Renal cortex interstitium (tissue), 11 donors: ENCODE results near the gene RHAG. TPM values are rescaled to one million over a fixed set of nuclear protein-coding genes. Genes with fewer than 3 reads are reported as not detected.

Experiments used
- DNase-seq, 11 donors: peaks; one replicate each; pipeline ENCODE4 v3.0.0-alpha.2; 2013; ENCODE audit warnings: low read depth in 9 of 11, low spot score in 4 of 11; ENCODE audit errors: extremely low read depth in 1 of 11
- polyA plus RNA-seq, 3 donors: library from polyadenylated mRNA; unstranded; fragments of 120-200 nt; gene quantifications; one replicate each; pipeline ENCODE4 v1.2.1, GENCODE V29; 2013; ENCODE audit not compliant: insufficient read length in 3 of 3

Gene RHAG
- polyA plus RNA-seq, 3 donors: 0.56 to 2.2 (median 0.88) TPM

DNA sequence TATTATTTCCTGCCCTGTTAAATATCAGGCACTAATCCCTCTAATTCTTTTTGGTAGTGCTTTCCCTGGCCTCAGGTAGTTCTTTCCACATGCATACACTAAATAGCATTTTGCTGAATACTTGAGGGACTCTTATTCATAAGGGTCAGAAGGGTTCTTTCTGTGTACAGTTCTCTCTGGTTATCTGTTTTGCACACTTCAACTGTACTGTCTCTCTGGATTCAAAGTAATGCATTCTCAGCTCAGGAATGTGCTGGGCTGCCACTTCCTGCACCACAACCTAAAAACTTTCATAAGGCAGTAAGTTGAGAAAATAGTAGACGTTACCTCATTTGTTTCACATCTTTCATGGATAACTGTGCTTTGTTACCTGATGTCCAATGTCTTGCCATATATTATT lies 54.1 kb downstream of the RHAG start:
- DNase-seq: no peak

DNA sequence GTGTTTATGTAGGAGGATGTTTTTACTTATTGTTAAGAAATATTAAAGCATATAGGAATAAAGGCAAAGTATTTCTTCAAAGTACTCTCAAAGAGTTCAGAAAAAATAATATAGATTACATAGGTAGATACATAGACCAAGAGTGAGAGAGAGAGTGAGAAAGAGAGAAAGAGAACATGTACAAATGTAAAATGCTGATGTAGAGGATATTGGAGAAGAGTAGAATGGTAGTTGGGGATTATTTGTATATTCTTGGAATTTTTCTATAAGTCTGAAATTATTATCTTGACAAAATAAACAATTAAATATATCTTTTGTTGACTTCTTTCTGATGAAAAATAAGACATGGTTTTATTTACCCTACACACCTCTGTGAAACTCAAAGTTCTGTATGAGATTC lies 57.0 kb downstream of the RHAG start:
- DNase-seq: no peak

DNA sequence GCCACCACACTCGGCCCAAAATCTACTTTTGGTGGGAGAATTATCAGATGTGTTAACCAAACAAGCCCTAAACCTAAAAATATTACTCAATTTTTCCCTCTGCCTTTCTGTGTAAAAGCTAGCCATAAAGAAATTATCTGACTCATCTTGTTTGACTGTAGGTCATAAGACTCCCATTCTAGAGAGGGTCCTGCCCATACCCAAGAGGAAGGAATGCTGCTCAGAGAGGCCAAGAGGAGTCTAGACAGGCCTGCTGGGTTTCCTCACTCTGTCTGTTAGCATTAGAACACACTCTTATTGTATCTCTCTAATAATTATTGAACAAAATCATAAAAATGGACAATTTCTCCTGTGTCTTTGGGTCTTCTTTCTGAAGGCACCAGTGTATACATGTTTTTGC lies 60.0 kb downstream of the RHAG start:
- no peak for DNase-seq

DNA sequence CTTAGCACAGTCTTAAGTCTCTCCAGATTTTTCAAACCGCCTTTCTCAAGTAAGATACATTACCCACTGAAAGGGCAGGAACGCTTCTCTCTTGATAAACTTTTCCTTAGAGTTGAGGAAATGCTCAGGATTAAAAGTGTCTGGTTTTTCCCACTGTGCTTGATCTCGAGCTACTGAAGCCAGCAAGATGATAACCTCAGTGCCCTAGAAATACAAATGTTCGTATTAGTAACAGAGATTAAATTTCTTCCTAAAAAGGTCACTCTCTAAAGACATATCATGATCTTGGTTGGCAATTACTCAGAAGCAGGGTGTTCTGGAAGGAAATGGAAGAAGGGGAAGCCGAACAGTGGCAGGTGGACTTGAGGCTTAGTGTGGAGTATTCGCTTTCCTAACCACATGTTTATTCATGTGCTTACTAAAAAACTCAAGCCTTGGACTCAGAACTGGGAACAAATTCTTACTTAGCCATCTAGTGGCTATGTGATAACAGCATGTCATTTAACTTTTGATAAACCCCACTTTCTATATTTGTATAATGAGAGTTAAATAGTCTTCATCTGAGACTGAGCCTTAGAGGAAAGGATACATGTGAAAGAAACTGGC lies 66.1 kb downstream of the RHAG start:
- no peak for DNase-seq

DNA sequence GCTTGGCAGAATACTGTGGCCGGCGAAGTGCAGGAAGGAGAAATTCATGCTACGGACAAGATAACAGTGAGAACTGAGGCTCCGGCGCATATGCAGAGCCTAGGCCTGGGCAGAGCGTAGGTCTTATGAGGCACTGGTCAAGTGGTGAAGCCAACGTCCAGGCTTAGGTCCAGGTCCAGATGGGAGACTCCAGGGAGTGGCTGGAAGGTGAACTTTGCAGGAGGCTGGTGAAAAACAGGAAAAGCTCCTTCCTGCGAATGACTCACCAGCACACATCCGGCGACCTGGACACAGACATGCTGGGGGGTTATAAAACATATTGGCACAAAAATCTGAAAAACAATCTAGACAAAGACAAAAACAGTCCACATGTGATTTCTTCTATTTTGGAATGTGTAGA lies 70.8 kb downstream of the RHAG start:
- no peak for DNase-seq

DNA sequence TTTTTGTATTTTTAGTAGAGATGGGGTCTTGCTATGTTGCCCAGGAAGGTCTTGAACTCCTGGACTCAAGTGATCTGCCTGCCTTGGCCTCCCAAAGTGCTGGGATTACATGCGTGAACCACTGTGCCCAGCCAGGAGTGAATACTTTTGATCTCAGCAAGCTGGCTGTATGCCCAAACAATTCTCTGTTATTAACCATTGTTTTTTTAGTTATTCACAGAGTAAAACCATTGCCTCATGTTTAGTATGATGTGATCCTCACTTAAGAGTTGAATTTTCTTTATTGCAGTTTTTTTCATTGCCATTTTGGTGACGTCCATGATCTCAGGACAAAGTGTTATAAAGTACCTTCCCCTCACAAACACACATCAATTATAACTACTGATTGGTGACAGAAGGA lies 71.4 kb downstream of the RHAG start:
- DNase-seq: no peak

DNA sequence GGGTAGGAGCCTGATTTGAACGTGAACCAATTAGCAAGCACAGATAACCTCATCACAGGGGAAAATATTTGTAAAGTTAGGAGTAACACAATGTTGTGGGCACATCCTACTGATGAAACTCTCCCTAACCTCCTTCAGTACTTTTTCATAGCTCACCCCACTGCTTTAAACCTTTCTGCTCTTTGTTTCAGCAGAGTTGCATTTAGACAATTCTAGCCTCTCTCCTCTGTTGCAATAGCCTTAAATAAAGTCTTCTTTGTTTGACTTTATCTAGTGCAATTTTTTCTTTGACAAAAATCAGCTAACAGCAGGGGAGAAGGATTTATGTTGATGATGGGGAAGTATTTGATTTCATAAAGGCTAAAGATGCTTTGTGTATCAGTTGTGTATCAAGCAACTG lies 72.1 kb downstream of the RHAG start:
- DNase-seq: no peak

DNA sequence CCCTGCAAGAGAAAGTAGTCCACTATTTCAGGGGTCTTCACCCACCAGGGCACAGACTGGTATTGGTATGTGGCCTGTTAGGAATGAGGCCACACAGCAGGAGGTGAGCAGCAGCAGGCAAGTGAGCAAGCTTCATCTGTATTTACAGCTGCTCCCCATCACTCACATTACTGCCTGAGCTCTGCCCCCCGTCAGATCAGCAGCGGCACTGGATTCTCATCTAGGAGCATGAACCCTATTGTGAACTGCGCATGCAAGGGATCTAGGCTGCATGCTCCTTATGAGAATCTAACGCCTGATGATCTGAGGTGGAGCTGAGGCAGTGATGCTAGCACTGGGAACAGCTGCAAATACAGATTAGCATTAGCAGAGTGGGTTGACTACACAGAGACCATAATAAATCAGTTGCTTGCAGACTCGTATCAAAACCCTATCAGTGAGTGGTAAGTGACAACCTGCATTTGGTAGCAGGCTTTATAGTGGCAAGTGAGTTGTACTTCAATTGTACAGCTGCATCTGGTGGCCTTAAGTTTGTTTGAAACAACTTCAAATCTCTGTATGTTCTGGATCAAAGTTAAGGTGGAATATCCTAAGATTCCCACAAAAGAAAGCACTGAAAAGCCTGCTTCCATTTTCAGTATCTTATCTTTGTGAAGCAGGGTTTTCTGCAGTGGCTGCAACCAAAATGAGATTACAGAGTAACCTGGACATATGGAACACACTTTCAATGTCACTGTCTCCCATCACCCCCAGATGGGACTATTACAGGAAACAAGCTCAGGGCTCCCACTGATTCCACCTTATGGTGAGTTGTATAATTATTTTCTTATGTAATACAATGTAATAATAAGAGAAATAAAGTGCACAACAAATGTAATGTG lies 73.4 kb downstream of the RHAG start:
- DNase-seq: no peak

DNA sequence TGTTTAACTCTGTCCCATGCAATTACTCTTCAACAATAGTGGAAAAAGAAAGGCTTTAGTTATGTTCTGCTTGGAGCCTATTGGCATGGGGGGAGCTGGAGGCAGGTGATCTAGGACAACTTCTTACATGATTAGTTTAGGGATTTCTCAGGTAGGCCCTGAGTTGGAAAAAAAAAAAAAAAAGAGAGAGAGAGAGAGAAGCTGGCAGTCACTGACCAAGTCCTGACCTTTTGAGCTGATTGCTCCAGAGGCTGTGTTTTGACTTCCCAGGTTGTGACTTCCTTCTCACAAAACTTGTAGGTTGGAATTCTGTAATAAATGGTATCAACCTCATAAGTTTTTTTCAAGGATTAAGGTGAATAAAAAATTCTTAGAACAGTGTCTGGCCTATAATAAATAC lies 78.4 kb downstream of the RHAG start:
- DNase-seq: no peak

DNA sequence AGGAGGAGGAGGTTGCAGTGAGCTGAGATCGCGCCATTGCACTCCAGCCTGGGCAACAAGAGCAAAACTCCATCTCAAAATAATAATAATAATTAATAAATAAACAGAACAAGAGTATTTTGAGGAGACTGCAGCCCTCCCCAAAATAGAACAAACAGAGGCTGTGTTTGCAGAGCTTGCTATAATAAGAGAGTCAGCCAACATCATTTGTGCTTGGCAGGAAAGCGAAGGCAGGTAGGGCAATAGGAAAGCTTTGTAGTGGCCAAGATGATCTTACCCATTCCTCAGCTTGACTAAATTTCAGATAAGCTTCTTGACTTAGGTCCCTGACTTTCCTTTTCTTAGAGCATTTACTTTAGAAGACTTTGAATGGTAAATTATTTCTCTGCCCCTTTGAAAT lies 79.5 kb downstream of the RHAG start:
- DNase-seq: no peak

DNA sequence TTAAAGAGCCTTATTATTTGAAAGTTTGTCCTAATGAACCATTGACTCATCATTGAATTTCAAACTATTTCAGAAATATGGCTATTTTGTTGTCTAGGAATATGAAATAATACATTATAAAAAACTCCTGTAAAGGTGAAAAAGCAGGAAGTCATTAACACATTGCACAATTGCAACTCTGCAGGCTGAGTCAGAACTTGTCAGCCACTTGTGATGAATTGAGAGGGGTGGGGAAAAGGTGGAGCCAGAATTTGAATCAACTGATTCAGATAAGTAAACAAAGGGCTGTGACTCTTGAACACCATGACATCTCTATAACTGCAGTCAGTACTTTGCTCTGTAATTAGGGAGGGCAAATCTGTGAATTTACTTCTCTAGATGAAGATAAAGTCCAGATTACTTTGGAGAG lies 80.2 kb downstream of the RHAG start:
- no peak for DNase-seq

DNA sequence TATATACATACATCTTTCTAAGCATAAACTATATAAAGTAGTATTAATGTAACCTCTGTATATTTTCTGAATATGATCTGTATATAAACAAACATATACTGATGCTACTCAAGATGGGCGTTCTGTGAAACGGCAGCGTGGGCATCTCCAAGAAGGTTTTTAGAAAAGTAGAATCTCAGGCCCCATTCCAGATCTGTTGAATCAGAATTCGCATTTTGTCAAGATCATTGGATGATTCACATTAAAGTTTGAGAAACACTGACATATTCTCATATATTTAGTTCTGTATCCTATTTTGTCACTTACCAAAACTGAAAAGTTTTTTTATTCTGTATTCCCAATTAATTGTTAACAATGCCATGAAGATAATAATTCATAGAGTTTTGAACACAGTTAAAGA lies 80.7 kb downstream of the RHAG start:
- DNase-seq: no peak

Other genes starting within 250 kb of the RHAG start
- 10 to 100 TPM; 43.5 to 54.8 (median 47.0) TPM for gene MMUT, start 173.6 kb downstream of the RHAG start, polyA plus RNA-seq
- 10 to 100 TPM; 11.0 to 15.5 (median 11.0) TPM for gene CENPQ, start 173.5 kb downstream of the RHAG start, polyA plus RNA-seq
- not detected for gene GLYATL3, start 136.9 kb downstream of the RHAG start, polyA plus RNA-seq
- gene C6orf141, start 86.2 kb downstream of the RHAG start, polyA plus RNA-seq: 1 to 10 TPM in 1 of 3 donors, under 1 TPM in 2; 0.29 to 1.3 (median 0.54) TPM
- under 1 TPM in 2 of 3 donors, not detected in 1; 0.07 to 0.14 TPM for gene CRISP2, start 76.7 kb upstream of the RHAG start, polyA plus RNA-seq
- gene CRISP3, start 107.5 kb upstream of the RHAG start, polyA plus RNA-seq: under 1 TPM; 0.17 to 0.37 (median 0.31) TPM
- under 1 TPM in 1 of 3 donors, not detected in 2; 0.11 TPM for gene PGK2, start 150.4 kb upstream of the RHAG start, polyA plus RNA-seq
- gene CRISP1, start 229.7 kb upstream of the RHAG start, polyA plus RNA-seq: not detected